ENCODE results near the gene RBM20. TPM values are rescaled to one million over a fixed set of nuclear protein-coding genes. Genes with fewer than 3 reads are reported as not detected.

The RBM20 gene
- total RNA-seq, 2 experiments from 2014 or later: 0.38 to 0.72 TPM

GRCh38 chr10:110842326-110842904 lies 198.3 kb downstream of the RBM20 start:
- ATAC-seq (peak; percentile 9), DNase-seq (no peak)
- Mint-ChIP-seq H3K9me3 (no peaks in the 10 kb centered on the region), H3K27me3 (no peaks in the 10 kb centered on the region), H3K27ac (peak overlapping the region; percentile 86), H3K36me3 (ENCODE audit: low read depth) (no peaks in the 10 kb centered on the region), H3K4me1 (ENCODE audit: low read depth) (peaks cover 53% of the 10 kb centered on the region), H3K4me3 (peak overlapping the region; percentile 44)
- POLR2A ChIA-PET: interaction anchor here (1.1 to 3.9 kb wide), 12 partner anchors 10 to 49 kb away, joined by 3 to 25 read pairs (median 4); partner anchors contain the start of gene PDCD4
- intact Hi-C loops (cut with micrococcal nuclease): no loop called here
- TF ChIP-seq CTCF (IDR thresholded peaks at IDR 0.05): no peak
- CTCF ChIA-PET: interaction anchor here (0.8 to 2.4 kb wide), 8 partner anchors 10 to 96 kb away, joined by 3 to 11 read pairs (median 4); no protein-coding TSS in a partner anchor

GRCh38 chr10:110843031-110843430 lies 198.9 kb downstream of the RBM20 start:
- peak; percentile 82 for DNase-seq

GRCh38 chr10:110843796-110844616 lies 199.9 kb downstream of the RBM20 start:
- CTCF ChIA-PET: interaction anchor here (0.7 to 2.3 kb wide), 8 partner anchors 8 to 204 kb away, joined by 3 to 8 read pairs (median 4); no protein-coding TSS in a partner anchor
- POLR2A ChIA-PET: interaction anchor here (2.2 to 3.9 kb wide), 4 partner anchors 8 to 27 kb away, joined by 8 to 25 read pairs (median 16); partner anchors contain the start of gene PDCD4
- Mint-ChIP-seq H3K27me3 (no peaks in the 10 kb centered on the region), H3K4me3 (peak overlapping the region; percentile 44), H3K36me3 (ENCODE audit: low read depth) (no peaks in the 10 kb centered on the region), H3K27ac (peak overlapping the region; percentile 86), H3K4me1 (ENCODE audit: low read depth) (peaks cover 55% of the 10 kb centered on the region), H3K9me3 (no peaks in the 10 kb centered on the region)
- DNase-seq (no peak), ATAC-seq (no peak)
- no peak for TF ChIP-seq CTCF (IDR thresholded peaks at IDR 0.05)
- intact Hi-C loops (cut with micrococcal nuclease): no loop called here

More at GRCh38 chr10:110843031-110843430, 198.9 kb downstream of the RBM20 start:
- Mint-ChIP-seq H3K4me3 (peak overlapping the region; percentile 44), H3K36me3 (ENCODE audit: low read depth) (no peaks in the 10 kb centered on the region), H3K27ac (peak overlapping the region; percentile 86), H3K4me1 (ENCODE audit: low read depth) (peaks cover 52% of the 10 kb centered on the region), H3K9me3 (no peaks in the 10 kb centered on the region), H3K27me3 (no peaks in the 10 kb centered on the region)
- TF ChIP-seq CTCF (IDR thresholded peaks at IDR 0.05): no peak
- intact Hi-C loops (cut with micrococcal nuclease): no loop called here
- POLR2A ChIA-PET: interaction anchor here (1.1 to 3.9 kb wide), 11 partner anchors 9 to 50 kb away, joined by 3 to 25 read pairs (median 4); partner anchors contain the start of gene PDCD4
- CTCF ChIA-PET: interaction anchor here (0.7 to 2.4 kb wide), 9 partner anchors 9 to 97 kb away, joined by 3 to 11 read pairs (median 4); no protein-coding TSS in a partner anchor
- ATAC-seq: peak; percentile 76

- ATAC-seq (no peak), DNase-seq (no peak)
- intact Hi-C loops (cut with micrococcal nuclease): no loop called here
- TF ChIP-seq CTCF (IDR thresholded peaks at IDR 0.05): no peak
- Mint-ChIP-seq H3K4me3 (no peak overlapping the region), H3K4me1 (ENCODE audit: low read depth) (peaks cover 60% of the 10 kb centered on the region), H3K36me3 (ENCODE audit: low read depth) (no peaks in the 10 kb centered on the region), H3K9me3 (no peaks in the 10 kb centered on the region), H3K27ac (no peak overlapping the region), H3K27me3 (no peaks in the 10 kb centered on the region)
- CTCF ChIA-PET: interaction anchor here (0.7 to 2.3 kb wide), 7 partner anchors 8 to 204 kb away, joined by 3 to 8 read pairs (median 4); no protein-coding TSS in a partner anchor
- POLR2A ChIA-PET: interaction anchor here (2.2 to 3.9 kb wide), 2 partner anchors 14 to 27 kb away, joined by 8 to 25 read pairs; partner anchors contain the start of gene PDCD4
These were observed 200.4 kb downstream of the RBM20 start for GRCh38 chr10:110844617-110844881.
